ENCODE measurements around the gene SAMD4A.
A peak's percentile ranks its signal among the peaks of the same experiment; 100 is the strongest.

Gene SAMD4A

GRCh38 chr14:54566410-54567223, at the start of gene SAMD4A:
SAMD4A (plus strand) TSS chr14:54567128; CDS start chr14:54567917, 789 bp downstream.
- H3K27me3 ChIP-seq (ENCODE audit: control insufficient read depth, insufficient read depth, low read length): peaks cover 57% of the 10 kb centered on the region
- H3K27ac ChIP-seq (ENCODE audit: low read length): no peak within 1 kb of the TSS

GRCh38 chr14:54524410-54524809, 42.5 kb upstream of the SAMD4A start:
- H3K4me1 ChIP-seq (ENCODE audit: control insufficient read depth, low read depth, low read length): no peaks in the 10 kb centered on the region
- no peaks in the 10 kb centered on the region for H3K9me3 ChIP-seq (ENCODE audit: control insufficient read depth, low read depth, low read length)
- no peaks in the 10 kb centered on the region for H3K27me3 ChIP-seq (ENCODE audit: control insufficient read depth, insufficient read depth, low read length)
- peaks cover 19% of the 10 kb centered on the region for H3K36me3 ChIP-seq (ENCODE audit: control insufficient read depth, low read depth, low read length)
- no peak overlapping the region for H3K4me3 ChIP-seq (ENCODE audit: low read length)
- H3K27ac ChIP-seq (ENCODE audit: low read length): no peak overlapping the region
- H3K9ac ChIP-seq (ENCODE audit: low read length): no peak overlapping the region

More at GRCh38 chr14:54566410-54567223, at the start of gene SAMD4A:
- peak within 1 kb of the TSS; percentile 42 for H3K9ac ChIP-seq (ENCODE audit: low read length)
- peaks cover 13% of the 10 kb centered on the region for H3K4me1 ChIP-seq (ENCODE audit: control insufficient read depth, low read depth, low read length)
- H3K9me3 ChIP-seq (ENCODE audit: control insufficient read depth, low read depth, low read length): no peaks in the 10 kb centered on the region
- peak within 1 kb of the TSS; percentile 72 for H3K4me3 ChIP-seq (ENCODE audit: low read length)
- H3K36me3 ChIP-seq (ENCODE audit: control insufficient read depth, low read depth, low read length): no peaks in the 10 kb centered on the region

GRCh38 chr14:54528973-54529372, 38.0 kb upstream of the SAMD4A start:
- Histone ChIP-seq H3K4me1 (ENCODE audit: control insufficient read depth, low read depth, low read length) (no peaks in the 10 kb centered on the region), H3K4me3 (ENCODE audit: low read length) (no peak overlapping the region), H3K36me3 (ENCODE audit: control insufficient read depth, low read depth, low read length) (peaks cover 13% of the 10 kb centered on the region), H3K9ac (ENCODE audit: low read length) (no peak overlapping the region), H3K27ac (ENCODE audit: low read length) (no peak overlapping the region), H3K9me3 (ENCODE audit: control insufficient read depth, low read depth, low read length) (no peaks in the 10 kb centered on the region), H3K27me3 (ENCODE audit: control insufficient read depth, insufficient read depth, low read length) (no peaks in the 10 kb centered on the region)

DNA sequence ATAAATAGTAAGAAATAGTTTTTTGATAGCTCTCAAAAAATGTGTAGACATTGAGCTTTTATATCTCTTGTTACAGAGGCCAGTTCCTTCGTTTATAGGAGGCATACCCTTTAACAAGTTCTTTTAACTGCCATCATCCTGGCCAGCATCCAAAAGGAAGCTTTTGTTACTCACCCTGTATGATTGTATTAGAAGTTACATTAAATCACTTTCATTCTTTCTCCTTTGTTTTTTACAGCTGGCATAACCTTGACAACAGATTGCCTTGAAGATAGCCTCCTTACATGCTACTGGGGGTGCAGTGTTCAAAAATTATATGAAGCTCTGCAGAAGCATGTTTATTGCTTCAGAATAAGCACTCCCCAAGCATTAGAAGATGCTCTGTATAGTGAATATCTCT, 37.1 kb upstream of the SAMD4A start:
- peaks cover 5% of the 10 kb centered on the region for H3K36me3 ChIP-seq (ENCODE audit: control insufficient read depth, low read depth, low read length)
- no peak overlapping the region for H3K4me3 ChIP-seq (ENCODE audit: low read length)
- H3K9me3 ChIP-seq (ENCODE audit: control insufficient read depth, low read depth, low read length): no peaks in the 10 kb centered on the region
- no peaks in the 10 kb centered on the region for H3K27me3 ChIP-seq (ENCODE audit: control insufficient read depth, insufficient read depth, low read length)
- H3K4me1 ChIP-seq (ENCODE audit: control insufficient read depth, low read depth, low read length): no peaks in the 10 kb centered on the region
- H3K27ac ChIP-seq (ENCODE audit: low read length): no peak overlapping the region
- H3K9ac ChIP-seq (ENCODE audit: low read length): no peak overlapping the region

DNA sequence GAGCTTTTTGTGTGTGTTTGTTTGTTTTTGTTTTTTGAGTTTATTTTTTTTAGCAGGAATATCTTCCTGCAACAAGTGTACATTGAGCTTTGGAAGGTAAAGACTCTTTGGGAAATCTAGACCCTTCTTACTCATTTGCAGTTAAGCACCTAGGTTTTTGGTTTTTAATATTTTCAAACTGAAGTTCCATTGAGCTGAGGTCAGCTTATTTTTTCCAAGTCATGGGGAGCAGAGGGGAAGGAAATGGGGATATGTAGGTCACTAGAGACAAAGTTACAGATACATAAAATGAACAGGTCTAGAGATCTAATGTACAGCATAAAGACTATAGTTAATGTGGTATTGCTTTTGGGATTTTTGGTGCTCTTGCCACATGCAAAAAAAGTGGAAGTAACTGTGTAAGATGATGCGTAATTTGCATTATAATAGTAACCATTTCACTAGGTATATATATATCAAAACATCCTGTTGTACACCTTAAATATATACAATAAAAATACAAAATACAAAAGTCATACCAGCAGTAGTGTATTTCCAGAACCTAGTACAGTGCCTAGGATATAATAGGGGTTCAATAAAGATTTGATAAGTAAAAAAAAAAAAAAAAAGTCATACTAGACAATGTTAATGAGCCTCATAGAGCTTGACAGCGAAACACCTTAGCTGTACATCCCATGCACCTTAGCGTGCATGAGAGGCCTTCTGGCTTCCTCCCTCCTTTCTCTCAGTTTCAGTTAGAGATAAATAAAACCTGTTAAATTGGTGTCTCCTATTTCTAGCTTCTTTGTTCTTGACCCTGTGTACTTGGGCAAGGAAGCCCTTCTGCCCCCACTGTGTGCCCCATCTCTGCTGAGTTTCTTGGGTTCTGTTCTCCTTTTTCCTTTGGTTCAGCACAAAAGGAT, 34.6 kb upstream of the SAMD4A start:
- H3K27ac ChIP-seq (ENCODE audit: low read length): no peak overlapping the region
- no peaks in the 10 kb centered on the region for H3K27me3 ChIP-seq (ENCODE audit: control insufficient read depth, insufficient read depth, low read length)
- no peaks in the 10 kb centered on the region for H3K9me3 ChIP-seq (ENCODE audit: control insufficient read depth, low read depth, low read length)
- no peaks in the 10 kb centered on the region for H3K4me1 ChIP-seq (ENCODE audit: control insufficient read depth, low read depth, low read length)
- no peak overlapping the region for H3K4me3 ChIP-seq (ENCODE audit: low read length)
- no peak overlapping the region for H3K9ac ChIP-seq (ENCODE audit: low read length)
- H3K36me3 ChIP-seq (ENCODE audit: control insufficient read depth, low read depth, low read length): no peaks in the 10 kb centered on the region

DNA sequence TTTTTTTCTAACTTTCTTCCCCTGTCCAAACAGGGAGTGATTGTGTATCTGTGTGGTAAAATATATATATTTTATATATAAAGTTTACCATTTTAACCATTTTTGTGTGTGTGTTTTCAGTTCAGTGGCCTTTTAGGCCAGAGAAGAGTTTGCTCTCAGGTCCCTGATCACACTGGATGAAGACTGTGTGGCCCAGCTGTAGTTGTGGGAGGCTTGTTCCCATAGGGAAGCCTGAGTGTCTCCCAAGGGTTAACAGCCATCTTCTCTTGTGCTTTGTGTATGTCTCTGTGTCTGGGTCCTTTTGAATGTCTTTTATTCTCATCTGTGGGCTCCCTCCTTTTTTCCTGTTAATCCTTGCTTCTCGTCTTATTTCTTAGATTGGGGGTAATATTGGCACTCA, 33.8 kb upstream of the SAMD4A start:
- Histone ChIP-seq H3K27ac (ENCODE audit: low read length) (no peak overlapping the region), H3K9me3 (ENCODE audit: control insufficient read depth, low read depth, low read length) (no peaks in the 10 kb centered on the region), H3K27me3 (ENCODE audit: control insufficient read depth, insufficient read depth, low read length) (no peaks in the 10 kb centered on the region), H3K4me1 (ENCODE audit: control insufficient read depth, low read depth, low read length) (no peaks in the 10 kb centered on the region), H3K36me3 (ENCODE audit: control insufficient read depth, low read depth, low read length) (peaks cover 5% of the 10 kb centered on the region), H3K9ac (ENCODE audit: low read length) (no peak overlapping the region), H3K4me3 (ENCODE audit: low read length) (no peak overlapping the region)

DNA sequence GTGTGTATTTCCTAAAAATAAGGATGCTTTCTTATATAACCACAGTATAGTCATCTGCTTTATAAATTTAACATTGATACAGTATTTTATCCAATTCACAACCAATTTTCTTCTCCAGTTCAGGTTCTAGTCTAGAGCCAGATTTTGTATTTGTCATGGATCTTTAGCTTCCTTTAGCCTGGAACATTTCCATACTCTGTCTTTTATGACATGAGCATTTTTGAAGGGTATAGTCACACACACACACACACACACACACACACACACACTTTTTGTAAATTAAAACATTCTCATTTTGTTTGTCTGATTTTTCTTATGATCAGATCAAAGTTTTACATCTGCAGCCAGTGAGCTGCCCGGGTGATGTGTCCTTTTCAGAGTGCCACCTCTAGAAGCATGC, 31.8 kb upstream of the SAMD4A start:
- no peak overlapping the region for H3K9ac ChIP-seq (ENCODE audit: low read length)
- no peaks in the 10 kb centered on the region for H3K4me1 ChIP-seq (ENCODE audit: control insufficient read depth, low read depth, low read length)
- no peak overlapping the region for H3K27ac ChIP-seq (ENCODE audit: low read length)

GRCh38 chr14:54535646-54536045, 31.3 kb upstream of the SAMD4A start:
- H3K27ac ChIP-seq (ENCODE audit: low read length): no peak overlapping the region

More for the DNA sequence above, 31.8 kb upstream of the SAMD4A start:
- no peak overlapping the region for H3K4me3 ChIP-seq (ENCODE audit: low read length)
- no peaks in the 10 kb centered on the region for H3K9me3 ChIP-seq (ENCODE audit: control insufficient read depth, low read depth, low read length)
- no peaks in the 10 kb centered on the region for H3K27me3 ChIP-seq (ENCODE audit: control insufficient read depth, insufficient read depth, low read length)
- H3K36me3 ChIP-seq (ENCODE audit: control insufficient read depth, low read depth, low read length): peaks cover 15% of the 10 kb centered on the region

DNA sequence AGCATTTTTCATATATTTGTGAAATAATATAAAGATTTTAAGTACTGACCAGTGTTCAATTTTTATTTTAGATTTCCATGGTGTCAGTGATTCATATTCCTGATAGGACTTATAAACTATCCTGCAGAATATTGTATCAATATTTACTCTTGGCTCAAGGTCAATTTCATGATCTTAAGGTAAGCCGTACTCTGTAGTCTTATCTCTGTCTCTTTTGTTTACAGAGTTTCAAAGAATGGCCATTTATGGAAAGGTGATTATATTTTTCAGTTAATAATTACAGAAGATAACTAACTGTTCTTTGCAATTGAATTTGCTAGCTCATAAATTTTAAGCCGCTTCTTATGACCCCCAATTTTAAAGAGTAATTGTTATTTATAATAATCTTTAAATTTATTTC, 29.3 kb upstream of the SAMD4A start:
- Histone ChIP-seq H3K27me3 (ENCODE audit: control insufficient read depth, insufficient read depth, low read length) (no peaks in the 10 kb centered on the region), H3K4me3 (ENCODE audit: low read length) (no peak overlapping the region), H3K9ac (ENCODE audit: low read length) (no peak overlapping the region), H3K27ac (ENCODE audit: low read length) (no peak overlapping the region), H3K9me3 (ENCODE audit: control insufficient read depth, low read depth, low read length) (no peaks in the 10 kb centered on the region), H3K4me1 (ENCODE audit: control insufficient read depth, low read depth, low read length) (no peaks in the 10 kb centered on the region), H3K36me3 (ENCODE audit: control insufficient read depth, low read depth, low read length) (peaks cover 15% of the 10 kb centered on the region)

More at GRCh38 chr14:54535646-54536045, 31.3 kb upstream of the SAMD4A start:
- Histone ChIP-seq H3K4me1 (ENCODE audit: control insufficient read depth, low read depth, low read length) (no peaks in the 10 kb centered on the region), H3K9ac (ENCODE audit: low read length) (no peak overlapping the region), H3K4me3 (ENCODE audit: low read length) (no peak overlapping the region), H3K27me3 (ENCODE audit: control insufficient read depth, insufficient read depth, low read length) (no peaks in the 10 kb centered on the region), H3K36me3 (ENCODE audit: control insufficient read depth, low read depth, low read length) (peaks cover 15% of the 10 kb centered on the region), H3K9me3 (ENCODE audit: control insufficient read depth, low read depth, low read length) (no peaks in the 10 kb centered on the region)

- no peak overlapping the region for H3K27ac ChIP-seq (ENCODE audit: low read length)
- H3K9me3 ChIP-seq (ENCODE audit: control insufficient read depth, low read depth, low read length): no peaks in the 10 kb centered on the region
These were observed 28.9 kb upstream of the SAMD4A start for GRCh38 chr14:54538055-54538454.

GRCh38 chr14:54547583-54547982, 19.3 kb upstream of the SAMD4A start:
- H3K4me1 ChIP-seq (ENCODE audit: control insufficient read depth, low read depth, low read length): no peaks in the 10 kb centered on the region
- H3K36me3 ChIP-seq (ENCODE audit: control insufficient read depth, low read depth, low read length): no peaks in the 10 kb centered on the region
- H3K9ac ChIP-seq (ENCODE audit: low read length): no peak overlapping the region
- no peak overlapping the region for H3K27ac ChIP-seq (ENCODE audit: low read length)
- H3K4me3 ChIP-seq (ENCODE audit: low read length): no peak overlapping the region
- H3K9me3 ChIP-seq (ENCODE audit: control insufficient read depth, low read depth, low read length): no peaks in the 10 kb centered on the region
- H3K27me3 ChIP-seq (ENCODE audit: control insufficient read depth, insufficient read depth, low read length): no peaks in the 10 kb centered on the region

More at GRCh38 chr14:54538055-54538454, 28.9 kb upstream of the SAMD4A start:
- H3K36me3 ChIP-seq (ENCODE audit: control insufficient read depth, low read depth, low read length): peaks cover 15% of the 10 kb centered on the region
- no peak overlapping the region for H3K9ac ChIP-seq (ENCODE audit: low read length)
- H3K4me3 ChIP-seq (ENCODE audit: low read length): no peak overlapping the region
- no peaks in the 10 kb centered on the region for H3K27me3 ChIP-seq (ENCODE audit: control insufficient read depth, insufficient read depth, low read length)
- H3K4me1 ChIP-seq (ENCODE audit: control insufficient read depth, low read depth, low read length): no peaks in the 10 kb centered on the region

All from iPS-18a (cell line).